ENCODE measurements around the gene MED9.

The MED9 gene

DNA sequence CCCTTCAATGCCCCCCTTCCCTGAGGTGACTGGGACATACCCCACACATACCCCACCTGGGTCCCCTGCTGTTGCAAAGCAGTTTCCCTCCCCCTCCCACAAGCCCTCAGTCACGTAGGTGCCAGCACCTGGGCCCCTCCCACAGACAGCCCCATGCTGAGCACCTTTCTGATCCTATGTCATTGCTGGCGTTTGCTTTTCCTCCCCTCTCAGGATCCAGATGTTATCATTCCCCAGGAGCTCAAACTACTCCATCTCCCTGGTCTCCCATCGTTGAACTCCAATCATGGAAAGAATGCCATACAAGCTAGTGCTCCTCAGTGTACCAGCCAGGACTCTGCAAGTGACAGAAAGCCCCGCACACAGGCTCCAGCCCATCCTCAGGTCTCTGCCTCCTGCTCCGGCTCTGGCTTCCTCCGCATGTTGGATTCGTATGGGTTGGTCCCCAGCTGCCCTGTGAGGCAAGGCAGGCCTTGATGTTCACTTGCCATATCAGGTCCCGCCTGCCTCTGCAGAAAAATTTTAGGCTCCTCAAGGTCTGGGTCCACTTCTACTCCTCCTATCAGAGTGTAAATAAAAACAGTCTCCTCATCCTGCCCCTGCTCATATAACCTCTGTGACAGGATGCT is 31.4 kb upstream of the MED9 start:
- TF ChIP-seq, protein P1, sequence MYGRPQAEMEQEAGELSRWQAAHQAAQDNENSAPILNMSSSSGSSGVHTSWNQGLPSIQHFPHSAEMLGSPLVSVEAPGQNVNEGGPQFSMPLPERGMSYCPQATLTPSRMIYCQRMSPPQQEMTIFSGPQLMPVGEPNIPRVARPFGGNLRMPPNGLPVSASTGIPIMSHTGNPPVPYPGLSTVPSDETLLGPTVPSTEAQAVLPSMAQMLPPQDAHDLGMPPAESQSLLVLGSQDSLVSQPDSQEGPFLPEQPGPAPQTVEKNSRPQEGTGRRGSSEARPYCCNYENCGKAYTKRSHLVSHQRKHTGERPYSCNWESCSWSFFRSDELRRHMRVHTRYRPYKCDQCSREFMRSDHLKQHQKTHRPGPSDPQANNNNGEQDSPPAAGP (tag by site-specific recombination; IDR thresholded peaks at IDR 0.05), result no peak
- no peak for TF ChIP-seq ZNF266 (tag by site-specific recombination; IDR thresholded peaks at IDR 0.05; ENCODE audit: low read depth)
- no peak for TF ChIP-seq ZNF548 (tag by site-specific recombination; IDR thresholded peaks at IDR 0.05)
- TF ChIP-seq, protein P2, sequence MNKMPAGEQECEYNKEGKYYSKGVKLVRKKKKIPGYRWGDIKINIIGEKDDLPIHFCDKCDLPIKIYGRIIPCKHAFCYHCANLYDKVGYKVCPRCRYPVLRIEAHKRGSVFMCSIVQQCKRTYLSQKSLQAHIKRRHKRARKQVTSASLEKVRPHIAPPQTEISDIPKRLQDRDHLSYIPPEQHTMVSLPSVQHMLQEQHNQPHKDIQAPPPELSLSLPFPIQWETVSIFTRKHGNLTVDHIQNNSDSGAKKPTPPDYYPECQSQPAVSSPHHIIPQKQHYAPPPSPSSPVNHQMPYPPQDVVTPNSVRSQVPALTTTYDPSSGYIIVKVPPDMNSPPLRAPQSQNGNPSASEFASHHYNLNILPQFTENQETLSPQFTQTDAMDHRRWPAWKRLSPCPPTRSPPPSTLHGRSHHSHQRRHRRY (tag by site-specific recombination; IDR thresholded peaks at IDR 0.05), result no peak
- TF ChIP-seq, protein P3, sequence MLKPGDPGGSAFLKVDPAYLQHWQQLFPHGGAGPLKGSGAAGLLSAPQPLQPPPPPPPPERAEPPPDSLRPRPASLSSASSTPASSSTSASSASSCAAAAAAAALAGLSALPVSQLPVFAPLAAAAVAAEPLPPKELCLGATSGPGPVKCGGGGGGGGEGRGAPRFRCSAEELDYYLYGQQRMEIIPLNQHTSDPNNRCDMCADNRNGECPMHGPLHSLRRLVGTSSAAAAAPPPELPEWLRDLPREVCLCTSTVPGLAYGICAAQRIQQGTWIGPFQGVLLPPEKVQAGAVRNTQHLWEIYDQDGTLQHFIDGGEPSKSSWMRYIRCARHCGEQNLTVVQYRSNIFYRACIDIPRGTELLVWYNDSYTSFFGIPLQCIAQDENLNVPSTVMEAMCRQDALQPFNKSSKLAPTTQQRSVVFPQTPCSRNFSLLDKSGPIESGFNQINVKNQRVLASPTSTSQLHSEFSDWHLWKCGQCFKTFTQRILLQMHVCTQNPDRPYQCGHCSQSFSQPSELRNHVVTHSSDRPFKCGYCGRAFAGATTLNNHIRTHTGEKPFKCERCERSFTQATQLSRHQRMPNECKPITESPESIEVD (tag by site-specific recombination; IDR thresholded peaks at IDR 0.05), result no peak
- no peak for TF ChIP-seq ZNF777 (tag by site-specific recombination; IDR thresholded peaks at IDR 0.05; ENCODE audit: borderline replicate concordance)
- no peak for TF ChIP-seq KLF8 (tag by site-specific recombination; IDR thresholded peaks at IDR 0.05)
- TF ChIP-seq, protein P4, sequence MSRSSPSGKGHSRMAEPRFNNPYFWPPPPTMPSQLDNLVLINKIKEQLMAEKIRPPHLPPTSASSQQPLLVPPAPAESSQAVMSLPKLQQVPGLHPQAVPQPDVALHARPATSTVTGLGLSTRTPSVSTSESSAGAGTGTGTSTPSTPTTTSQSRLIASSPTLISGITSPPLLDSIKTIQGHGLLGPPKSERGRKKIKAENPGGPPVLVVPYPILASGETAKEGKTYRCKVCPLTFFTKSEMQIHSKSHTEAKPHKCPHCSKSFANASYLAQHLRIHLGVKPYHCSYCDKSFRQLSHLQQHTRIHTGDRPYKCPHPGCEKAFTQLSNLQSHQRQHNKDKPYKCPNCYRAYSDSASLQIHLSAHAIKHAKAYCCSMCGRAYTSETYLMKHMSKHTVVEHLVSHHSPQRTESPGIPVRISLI (tag by site-specific recombination; IDR thresholded peaks at IDR 0.05), result no peak
- no peak for TF ChIP-seq ZSCAN23 (tag by site-specific recombination; IDR thresholded peaks at IDR 0.05)
- no peak for TF ChIP-seq ZBTB1 (tag by site-specific recombination; IDR thresholded peaks at IDR 0.05)
- TF ChIP-seq, protein P5, sequence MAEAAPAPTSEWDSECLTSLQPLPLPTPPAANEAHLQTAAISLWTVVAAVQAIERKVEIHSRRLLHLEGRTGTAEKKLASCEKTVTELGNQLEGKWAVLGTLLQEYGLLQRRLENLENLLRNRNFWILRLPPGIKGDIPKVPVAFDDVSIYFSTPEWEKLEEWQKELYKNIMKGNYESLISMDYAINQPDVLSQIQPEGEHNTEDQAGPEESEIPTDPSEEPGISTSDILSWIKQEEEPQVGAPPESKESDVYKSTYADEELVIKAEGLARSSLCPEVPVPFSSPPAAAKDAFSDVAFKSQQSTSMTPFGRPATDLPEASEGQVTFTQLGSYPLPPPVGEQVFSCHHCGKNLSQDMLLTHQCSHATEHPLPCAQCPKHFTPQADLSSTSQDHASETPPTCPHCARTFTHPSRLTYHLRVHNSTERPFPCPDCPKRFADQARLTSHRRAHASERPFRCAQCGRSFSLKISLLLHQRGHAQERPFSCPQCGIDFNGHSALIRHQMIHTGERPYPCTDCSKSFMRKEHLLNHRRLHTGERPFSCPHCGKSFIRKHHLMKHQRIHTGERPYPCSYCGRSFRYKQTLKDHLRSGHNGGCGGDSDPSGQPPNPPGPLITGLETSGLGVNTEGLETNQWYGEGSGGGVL (tag by site-specific recombination; IDR thresholded peaks at IDR 0.05), result no peak
- TF ChIP-seq GLIS1 (tag by site-specific recombination; IDR thresholded peaks at IDR 0.05), result peak; percentile 62
- TF ChIP-seq HOXD13 (CRISPR knock-in tag; IDR thresholded peaks at IDR 0.05; ENCODE audit: borderline replicate concordance), result no peak
- TF ChIP-seq ZNF792 (tag by site-specific recombination; IDR thresholded peaks at IDR 0.05), result no peak
- TF ChIP-seq ZBTB17 (tag by site-specific recombination; IDR thresholded peaks at IDR 0.05), result 0 out of 2 replicates have a peak, but pooled peaks have one; percentile 7
- no peaks in the 10 kb centered on the region for H3K9me3 ChIP-seq (ENCODE audit: control insufficient read depth, insufficient read depth, low read depth, low read length)
- ChIA-PET POLR2A (interaction anchor here (1.4 to 2.4 kb wide), 3 partner anchors 10 to 51 kb away, joined by 5 to 12 read pairs (median 11); partner anchors contain the start of gene RASD1), CTCF (interaction anchor here (0.9 to 1.6 kb wide), 4 partner anchors 10 to 197 kb away, joined by 3 to 5 read pairs (median 4); no protein-coding TSS in a partner anchor)
- H3K4me3 ChIP-seq (ENCODE audit: low read depth, low read length), result no peak overlapping the region
- H3K27ac ChIP-seq (ENCODE audit: extremely low read depth, low read depth, low read length), result peak overlapping the region; percentile 38; the same call in 1 of the 2 replicates
- H3K36me3 ChIP-seq (ENCODE audit: control insufficient read depth in 2 of 2, insufficient read depth in 1 of 2, low read length in 2 of 2), result no peaks in the 10 kb centered on the region
- peaks cover 12% of the 10 kb centered on the region for H3K4me1 ChIP-seq (ENCODE audit: control insufficient read depth, insufficient read depth, low read length)

DNA sequence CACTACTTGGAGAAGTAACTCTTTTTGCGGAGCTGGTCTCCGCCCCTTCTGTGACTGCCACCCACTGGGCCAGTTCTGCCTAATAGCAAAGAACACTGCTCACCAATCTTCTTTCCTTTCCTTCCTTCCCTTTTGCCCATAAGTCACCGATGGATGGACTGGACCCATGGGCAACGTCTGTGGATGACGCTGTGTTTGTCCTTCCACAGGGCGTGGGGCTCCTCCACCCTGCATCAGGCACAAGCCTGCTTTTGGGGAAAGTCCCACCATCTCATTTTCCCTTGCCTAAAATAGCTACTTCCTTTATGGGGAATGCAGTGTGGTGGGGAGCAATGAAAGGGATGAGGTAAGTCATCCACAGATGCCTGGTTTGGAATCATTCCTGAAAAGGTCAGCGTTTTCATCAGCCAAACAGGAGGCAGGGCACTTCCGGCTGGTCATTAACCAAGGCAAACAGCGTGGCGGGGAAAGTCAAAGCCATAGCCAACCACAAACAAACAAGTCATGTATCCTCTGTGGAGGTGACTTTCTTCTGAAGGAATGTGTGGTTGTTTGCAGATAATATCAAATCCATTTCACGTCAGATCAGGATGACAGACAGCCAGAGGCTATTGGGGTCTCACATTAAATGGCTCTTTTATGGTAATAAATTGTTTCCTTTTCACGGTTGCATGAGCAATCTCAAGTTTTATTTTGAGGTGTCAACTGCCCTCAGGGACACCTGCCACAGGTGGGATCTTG is 30.7 kb upstream of the MED9 start:
- POLR2A ChIA-PET, result interaction anchor here (0.9 to 2.4 kb wide), 4 partner anchors 11 to 50 kb away, joined by 3 to 12 read pairs (median 8); partner anchors contain the start of genes MED9 and RASD1
- Histone ChIP-seq H3K27ac (ENCODE audit: extremely low read depth, low read depth, low read length) (peak overlapping the region; percentile 38; the same call in 1 of the 2 replicates), H3K4me1 (ENCODE audit: control insufficient read depth, insufficient read depth, low read length) (peaks cover 12% of the 10 kb centered on the region), H3K36me3 (ENCODE audit: control insufficient read depth in 2 of 2, insufficient read depth in 1 of 2, low read length in 2 of 2) (no peaks in the 10 kb centered on the region), H3K4me3 (ENCODE audit: low read depth, low read length) (no peak overlapping the region), H3K9me3 (ENCODE audit: control insufficient read depth, insufficient read depth, low read depth, low read length) (no peaks in the 10 kb centered on the region)
- CTCF ChIA-PET, result interaction anchor here (0.6 to 1.6 kb wide), 5 partner anchors 11 to 264 kb away, joined by 3 to 5 read pairs (median 4); no protein-coding TSS in a partner anchor
- TF ChIP-seq ZNF629 (tag by site-specific recombination; IDR thresholded peaks at IDR 0.05) (peak; percentile 48), SCRT2 (tag by site-specific recombination; IDR thresholded peaks at IDR 0.05) (peak; percentile 89), ZNF221 (tag by site-specific recombination; IDR thresholded peaks at IDR 0.05; ENCODE audit: borderline replicate concordance) (no peak), OSR2 (tag by site-specific recombination; IDR thresholded peaks at IDR 0.05) (peak; percentile 71), KLF9 (tag by site-specific recombination; IDR thresholded peaks at IDR 0.05; ENCODE audit: low read depth) (0 out of 2 replicates have a peak, but pooled peaks have one; percentile 8), KLF16 (tag by site-specific recombination; IDR thresholded peaks at IDR 0.05) (0 out of 2 replicates have a peak, but pooled peaks have one; percentile 30), ZNF335 (tag by site-specific recombination; conservative IDR thresholded peaks at IDR 0.05) (peak; percentile 39), ZNF366 (tag by site-specific recombination; conservative IDR thresholded peaks at IDR 0.05) (0 out of 2 replicates have a peak, but pooled peaks have one; percentile 27), ZNF558 (tag by site-specific recombination; IDR thresholded peaks at IDR 0.05) (peak; percentile 97), ZNF660 (tag by site-specific recombination; IDR thresholded peaks at IDR 0.05) (0 out of 2 replicates have a peak, but pooled peaks have one; percentile 16)
